Activated CD4-positive, alpha-beta T cell treated with anti-CD3 and anti-CD28 coated beads, Interleukin-10, Interleukin-2, amounts not matched to agents 100 ng/mL and 50 ng/mL, durations not matched to agents 16 hours and 8 hours (primary cell): ENCODE measurements around the gene DDIAS.
"Not testable (repeated sequence)": the region's sequence is repeated elsewhere in the genome, so short reads cannot be mapped to it uniquely, and the experiment has no call there.

Experiments
- DNase-seq: peaks from one replicate; pipeline ENCODE4 v3.0.0-alpha.2; 2020

The DDIAS gene

GRCh38 chr11:82889133-82890001 lies 12.2 kb upstream of the DDIAS start:
- DNase-seq: no peak

- no peak for DNase-seq
These were observed 11.6 kb upstream of the DDIAS start for GRCh38 chr11:82890002-82890341.

DNA sequence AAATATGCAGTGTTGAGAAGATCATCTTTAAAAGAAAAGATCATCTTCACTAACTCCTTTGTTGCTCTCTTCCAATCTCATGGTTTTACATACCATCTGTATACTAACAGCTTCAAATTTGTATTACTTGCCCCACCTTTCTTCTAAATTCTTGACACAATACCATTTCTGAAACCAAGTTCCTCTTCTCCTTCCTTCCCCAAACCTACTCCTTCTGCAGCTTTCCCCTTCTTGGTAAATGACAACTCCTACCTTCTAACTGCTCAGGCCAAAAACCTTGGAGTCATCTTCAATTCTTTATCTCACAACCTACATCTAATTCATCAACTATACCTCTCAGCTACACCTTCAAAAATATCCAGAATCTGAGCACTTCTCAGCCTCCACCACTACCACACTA lies 10.6 kb upstream of the DDIAS start:
- DNase-seq: no peak

GRCh38 chr11:82892611-82893169 lies 8.8 kb upstream of the DDIAS start:
- no peak for DNase-seq

GRCh38 chr11:82895437-82896091 lies 6.0 kb upstream of the DDIAS start:
- no peak for DNase-seq

- DNase-seq: no peak
These were observed 5.4 kb upstream of the DDIAS start for GRCh38 chr11:82896183-82896582.

- no peak for DNase-seq
These were observed 3.3 kb upstream of the DDIAS start for GRCh38 chr11:82898241-82898640.

DNA sequence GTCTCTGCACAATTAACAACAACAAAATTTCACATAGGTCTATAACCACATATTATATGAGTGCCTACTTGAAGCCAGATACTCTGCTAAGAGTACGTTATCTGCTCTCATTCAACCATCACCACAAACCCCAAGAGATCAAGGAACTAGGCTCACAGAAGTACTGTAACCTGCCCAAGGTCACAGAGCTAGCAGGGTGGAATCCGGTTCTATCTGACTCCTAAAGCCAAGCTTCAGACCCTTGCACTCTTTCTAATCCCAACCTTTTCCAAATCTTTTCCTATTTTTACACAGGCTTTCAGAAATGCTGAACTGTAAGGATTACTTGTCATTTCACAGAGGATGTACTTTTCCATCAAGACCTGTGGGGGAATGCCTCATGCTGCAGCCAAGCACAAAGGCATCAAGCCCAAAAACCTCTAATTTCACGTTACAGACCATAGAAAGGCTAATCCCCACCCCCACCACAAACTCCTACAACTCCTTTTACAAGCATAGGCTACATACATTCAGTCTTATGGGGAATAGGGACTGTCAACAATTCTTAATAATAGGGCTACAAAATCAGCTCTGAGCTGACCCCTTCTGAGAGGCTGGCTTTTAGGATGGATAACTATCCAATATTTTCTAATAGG lies 2.2 kb upstream of the DDIAS start:
- peak; percentile 28 for DNase-seq

DNA sequence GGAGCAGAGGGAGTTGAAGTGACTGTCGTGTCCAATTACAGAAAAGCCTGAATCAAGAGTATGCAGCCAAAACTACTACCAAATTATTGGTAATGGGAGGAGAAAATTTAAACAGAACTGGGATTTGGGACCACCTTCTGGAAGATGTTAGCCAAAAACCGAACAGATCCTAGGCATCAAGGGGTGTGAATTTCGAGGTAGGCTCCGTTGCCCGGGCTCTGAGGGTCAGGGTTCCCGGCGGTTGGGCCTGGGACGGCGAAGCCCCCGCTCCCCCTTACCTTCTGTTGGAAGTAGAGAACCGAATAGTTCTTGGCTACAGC lies 1.6 kb upstream of the DDIAS start:
- DNase-seq: no peak

DNA sequence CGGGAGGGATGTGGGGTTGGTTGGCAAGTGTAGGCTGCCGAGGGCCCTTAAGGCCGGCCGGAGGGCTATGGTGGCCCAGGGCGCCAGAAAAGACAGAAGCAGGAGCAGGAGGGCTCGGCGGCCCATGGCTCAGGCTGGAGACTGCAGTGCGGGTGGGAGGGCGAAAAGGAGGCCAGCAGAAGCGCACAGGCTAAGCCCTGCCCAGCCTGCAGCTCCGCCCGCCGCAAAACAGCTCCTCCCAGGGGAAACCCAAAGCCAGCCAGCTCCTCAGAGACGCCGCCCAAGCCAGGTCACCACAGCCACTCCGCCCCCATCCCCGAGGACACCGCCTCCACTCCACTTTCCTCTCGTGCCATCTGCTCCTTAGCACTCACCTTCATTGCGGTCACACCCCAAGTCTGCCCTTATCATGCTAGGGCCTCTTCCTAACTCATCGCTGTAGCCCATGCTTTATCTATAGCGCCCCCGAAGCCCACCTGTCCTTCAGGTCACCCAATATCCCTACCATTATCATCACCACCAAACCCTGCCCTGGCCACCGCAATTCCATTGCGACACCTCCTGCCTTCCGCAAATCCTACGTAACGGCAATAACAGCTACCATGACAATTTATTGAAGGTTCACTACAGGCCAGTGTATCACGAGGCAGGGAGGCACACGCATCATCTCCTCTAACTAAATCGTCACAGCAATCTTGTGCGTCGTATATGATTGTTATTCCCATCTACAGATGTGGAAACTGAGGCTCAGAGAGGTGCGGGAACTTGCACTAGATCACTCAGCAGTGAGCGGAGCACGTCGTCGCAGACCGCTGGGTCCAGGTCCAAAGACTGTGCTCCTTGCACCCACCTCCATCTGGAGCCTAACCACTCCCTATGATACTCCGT lies 1.0 kb upstream of the DDIAS start, which contains the start of gene PRCP:
PRCP (minus strand) TSS at position 154 of the 888 bp plus-strand sequence; CDS start at position 126, 28 bp downstream.
- DNase-seq: peak; percentile 97

DNA sequence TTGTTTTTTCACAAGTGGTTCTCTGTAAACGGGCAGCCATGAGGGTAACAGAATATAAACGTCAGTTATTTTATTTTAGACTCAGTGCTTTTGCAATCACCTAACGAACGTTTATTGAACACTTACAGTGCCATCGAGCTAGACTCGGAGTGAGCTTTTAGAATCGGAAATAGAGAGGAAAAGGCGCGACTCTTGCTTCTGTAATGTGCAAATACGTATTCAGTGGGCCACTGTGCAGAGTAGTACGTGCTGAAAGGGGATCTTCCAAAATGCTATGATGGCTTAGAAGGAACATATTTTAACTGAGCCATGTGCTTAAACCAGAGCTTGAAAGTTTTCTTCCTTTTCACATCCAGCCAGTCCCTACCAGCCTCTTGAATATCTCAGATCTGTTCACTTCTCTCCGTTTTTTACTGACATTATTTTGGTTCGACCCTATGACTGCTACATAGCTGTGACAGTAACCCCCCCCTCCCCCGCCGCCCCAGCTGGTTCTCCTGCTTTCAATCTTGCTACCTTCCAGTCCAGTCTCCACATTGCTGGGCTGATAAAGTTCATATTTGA lies 468 bp downstream of the DDIAS start:
- peak; percentile 7 for DNase-seq

GRCh38 chr11:82902880-82903279 lies 1.3 kb downstream of the DDIAS start:
- no peak for DNase-seq

DNA sequence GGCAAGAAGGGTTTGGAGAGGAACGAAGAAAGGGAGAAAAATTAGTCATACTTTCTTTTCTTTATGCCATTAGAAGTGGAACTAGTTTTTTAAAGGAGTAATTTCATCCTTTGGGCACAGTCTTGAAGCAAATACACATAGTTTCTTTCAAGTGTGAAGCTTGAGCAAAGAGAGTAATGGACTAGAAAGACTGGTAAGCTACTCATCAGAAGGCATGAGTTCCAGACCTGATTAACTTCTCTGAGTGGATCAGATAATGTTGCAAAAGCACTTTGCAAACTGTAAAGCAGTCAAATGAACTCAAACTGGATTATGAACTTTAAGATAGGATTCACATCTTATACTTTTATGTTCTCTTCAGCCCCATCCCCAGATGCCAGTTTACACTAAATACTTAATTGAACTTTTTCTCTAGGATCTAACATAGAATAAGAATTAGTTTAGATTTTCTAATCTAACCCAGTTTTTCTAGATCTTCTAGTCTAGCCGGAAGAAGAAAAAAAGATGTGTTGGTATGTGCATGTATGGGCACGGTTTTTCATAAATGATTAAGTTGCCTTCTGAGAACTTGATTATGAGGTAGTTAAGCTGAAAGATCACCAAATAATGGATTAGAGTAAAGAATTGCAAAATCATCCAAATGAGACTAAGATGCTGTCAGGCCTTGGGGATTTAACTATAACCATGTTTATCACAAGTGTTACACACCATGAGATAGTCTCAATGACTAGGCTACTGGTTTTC lies 2.5 kb downstream of the DDIAS start:
- no peak for DNase-seq

DNA sequence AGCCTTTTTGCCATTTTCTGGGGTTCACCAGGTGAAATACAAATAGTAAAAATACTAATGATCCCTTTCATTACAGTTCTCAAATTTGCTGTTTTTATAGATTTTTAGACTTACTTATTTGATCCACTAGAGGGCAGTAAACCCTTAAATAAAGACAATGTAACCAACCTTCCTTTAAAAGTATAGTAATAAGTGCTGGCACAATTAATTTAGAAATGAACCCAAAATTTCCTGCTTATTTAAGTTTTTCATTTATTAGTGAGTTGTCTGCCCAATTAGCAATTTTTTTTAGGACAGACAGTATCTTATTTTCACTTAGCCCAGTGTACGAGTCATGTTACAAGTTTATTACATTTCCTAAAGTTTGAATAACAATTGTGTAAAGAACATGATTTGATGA lies 4.7 kb downstream of the DDIAS start:
- peak; percentile 31 for DNase-seq

DNA sequence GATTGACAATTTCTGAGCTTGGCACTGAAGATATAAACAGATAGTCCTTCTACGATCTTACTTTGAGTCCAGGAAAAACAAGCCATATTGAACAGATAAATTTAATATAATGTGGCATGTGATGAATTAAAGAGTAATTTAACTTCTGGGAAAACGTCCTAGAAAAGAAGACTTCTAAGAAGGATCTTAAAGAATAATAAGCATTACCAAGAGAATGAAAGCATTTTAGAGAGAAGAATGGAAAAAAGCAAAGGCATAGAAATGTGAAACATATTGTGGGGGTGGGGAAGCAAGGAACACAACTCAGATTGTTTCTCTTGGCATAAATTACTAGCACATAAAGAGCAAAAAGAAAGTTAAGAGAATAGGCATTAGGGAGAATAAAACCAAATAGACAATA lies 5.4 kb downstream of the DDIAS start:
- no peak for DNase-seq

DNA sequence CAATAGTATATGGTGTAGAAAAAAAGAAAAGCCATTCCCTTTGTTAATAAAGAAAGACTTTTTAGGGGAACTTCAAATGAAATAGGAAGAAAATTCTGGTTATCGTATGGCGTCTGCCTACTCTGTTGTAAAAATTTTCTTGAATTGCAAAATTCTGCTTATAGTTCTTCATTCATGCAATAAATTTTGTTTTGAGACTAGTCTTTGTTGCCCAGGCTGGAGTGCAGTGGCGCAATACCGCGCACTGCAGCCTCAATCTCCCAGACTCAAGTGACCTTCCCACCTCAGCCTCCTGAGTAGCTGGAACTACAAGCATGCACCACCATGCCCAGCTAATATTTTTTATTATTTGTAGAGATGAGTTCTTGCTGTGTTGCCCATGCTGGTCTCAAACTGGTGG lies 5.8 kb downstream of the DDIAS start:
- DNase-seq: no peak

DNA sequence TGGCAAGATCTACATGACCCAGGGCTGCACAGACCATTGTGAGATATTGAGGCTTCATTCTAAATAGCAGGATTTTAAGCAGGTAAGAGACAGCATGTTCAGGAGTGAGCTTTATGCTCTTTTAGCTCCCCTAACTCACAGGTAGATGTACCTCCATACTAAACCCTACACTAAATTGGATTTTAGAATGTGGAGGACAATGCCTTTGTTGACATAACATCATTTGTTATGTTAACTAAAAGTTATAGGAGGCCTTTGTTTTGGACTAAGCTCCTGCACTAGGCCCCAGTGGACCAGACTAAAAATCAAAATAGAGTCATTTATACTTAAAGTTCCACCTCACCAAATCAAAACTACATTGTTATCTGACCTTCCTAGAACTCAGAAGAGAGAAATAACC lies 6.8 kb downstream of the DDIAS start:
- DNase-seq: no peak

DNA sequence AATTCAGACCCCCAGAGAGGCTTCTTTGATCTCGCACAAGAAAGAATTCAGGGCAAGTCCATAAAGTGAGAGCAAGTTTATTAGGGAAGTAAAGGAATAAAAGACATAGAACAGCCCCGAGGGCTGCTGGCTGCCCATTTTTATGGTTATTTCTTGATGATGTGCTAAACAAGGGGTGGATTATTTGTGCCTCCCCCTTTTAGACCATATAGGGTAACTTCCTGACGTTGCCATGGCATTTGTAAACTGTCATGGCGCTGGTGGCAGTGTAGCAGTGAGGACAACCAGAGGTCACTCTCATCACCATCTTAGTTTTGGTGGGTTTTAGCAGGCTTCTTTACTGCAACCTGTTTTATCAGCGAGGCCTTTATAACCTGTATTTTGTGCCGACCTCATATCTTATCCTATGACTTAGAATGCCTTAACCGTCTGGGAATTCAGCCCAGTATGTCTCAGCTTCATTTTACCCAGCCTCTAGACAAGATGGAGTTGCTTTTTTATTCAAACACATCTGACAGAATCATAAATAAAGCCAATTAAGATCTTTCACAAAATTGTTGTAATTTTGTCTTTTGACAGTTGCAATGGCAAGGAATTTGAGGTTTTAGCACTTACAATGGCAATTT lies 7.6 kb downstream of the DDIAS start:
- no peak for DNase-seq

GRCh38 chr11:82919786-82920185 lies 18.2 kb downstream of the DDIAS start:
- not testable (repeated sequence) for DNase-seq

- DNase-seq: peak; percentile 35
These were observed 18.7 kb downstream of the DDIAS start for GRCh38 chr11:82920227-82920626.
